ENCODE measurements around the gene PTGR2.
"Not testable (repeated sequence)": the region's sequence is repeated elsewhere in the genome, so short reads cannot be mapped to it uniquely, and the experiment has no call there.

The PTGR2 gene

GRCh38 chr14:73833530-73834260 lies 17.9 kb upstream of the PTGR2 start:
- peak; percentile 34 for DNase-seq (ENCODE audit: low spot score)

DNA sequence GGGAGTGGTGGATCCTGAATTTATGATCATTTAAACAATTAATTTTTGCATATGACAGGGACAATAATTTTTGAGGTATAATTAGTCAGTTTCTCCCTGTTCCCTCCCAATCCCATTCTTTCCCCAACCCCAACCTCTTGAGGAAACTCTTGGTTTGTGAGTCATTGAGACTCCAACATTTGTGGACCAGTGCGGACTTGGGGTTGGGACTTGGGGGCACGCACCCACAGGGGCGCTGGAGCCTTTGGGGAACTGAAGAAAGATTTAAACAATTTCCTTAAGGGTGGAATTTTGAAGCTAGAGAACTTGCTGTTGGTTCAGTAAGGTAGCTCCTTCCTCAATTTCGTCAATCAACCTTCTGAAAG lies 17.4 kb upstream of the PTGR2 start:
- no peak for DNase-seq (ENCODE audit: low spot score)

DNA sequence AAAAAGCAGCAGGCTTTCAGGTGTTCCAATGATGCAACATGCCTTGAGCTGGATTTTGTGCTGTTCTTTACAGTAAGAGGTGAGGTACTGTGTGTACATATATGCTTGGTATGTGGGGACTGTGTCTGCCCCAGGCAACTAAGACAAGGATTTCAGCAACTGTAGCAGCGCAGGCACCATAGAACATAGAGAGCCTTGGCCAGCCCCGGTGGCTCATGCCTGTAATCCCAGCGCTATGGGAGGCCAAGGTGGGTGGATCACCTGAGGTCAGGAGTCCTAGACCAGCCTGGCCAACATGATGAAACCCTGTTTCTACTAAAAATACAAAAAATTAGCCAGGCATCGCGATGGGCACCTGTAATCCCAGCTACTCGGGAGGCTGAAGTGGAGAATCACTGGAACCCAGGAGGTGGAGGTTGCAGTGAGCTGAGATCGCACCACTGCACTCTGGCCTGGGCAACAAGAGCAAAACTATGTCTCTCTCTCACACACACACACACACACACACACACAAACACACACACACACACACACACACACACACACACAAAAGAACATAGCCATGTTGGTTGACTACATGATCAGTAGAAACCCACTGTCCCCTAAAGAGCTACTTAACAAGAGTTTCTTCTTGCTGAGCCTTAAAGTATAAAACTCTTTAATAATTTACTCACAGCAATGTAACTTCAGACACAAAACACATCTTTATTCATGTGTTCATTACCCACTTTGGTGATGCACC lies 13.2 kb upstream of the PTGR2 start:
- not testable (repeated sequence) for DNase-seq (ENCODE audit: low spot score)

DNA sequence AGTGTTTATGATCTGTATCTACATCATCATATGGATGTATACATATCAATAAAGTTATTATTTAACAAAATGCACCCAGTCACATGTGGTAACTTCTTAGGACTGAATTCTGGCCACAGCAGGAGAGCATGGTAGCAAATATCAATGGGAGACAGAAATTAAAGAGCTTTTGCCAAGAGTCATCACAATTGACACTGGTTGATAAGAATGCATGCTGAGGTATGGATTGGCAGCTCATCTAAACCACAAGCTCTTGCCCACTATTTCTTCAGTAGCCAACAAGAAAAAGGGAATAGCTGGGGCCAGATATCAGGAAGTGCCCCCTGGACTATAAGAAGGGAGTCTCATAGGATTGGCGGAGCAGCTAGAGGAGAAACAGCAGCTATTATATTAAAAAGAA lies 9.4 kb upstream of the PTGR2 start:
- no peak for DNase-seq (ENCODE audit: low spot score)

DNA sequence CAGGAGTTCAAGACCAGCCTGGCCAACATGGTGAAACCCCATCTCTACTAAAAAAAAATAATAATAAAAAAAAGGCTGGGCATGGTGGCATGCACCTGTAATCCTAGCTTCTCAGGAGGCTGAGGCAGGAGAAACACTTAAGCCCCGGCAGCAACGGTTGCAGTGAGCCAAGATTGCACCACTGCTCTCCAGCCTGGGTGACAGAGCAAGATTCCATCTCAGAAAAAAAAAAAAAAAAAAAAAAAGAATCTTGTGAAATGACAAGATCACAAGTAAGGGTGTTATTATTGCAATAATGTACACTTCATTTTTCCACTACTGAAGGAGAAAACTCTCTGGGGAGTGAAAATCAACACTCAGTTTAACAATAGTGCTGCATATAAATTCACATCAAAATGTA lies 8.8 kb upstream of the PTGR2 start:
- DNase-seq (ENCODE audit: low spot score), result no peak

- no peak for DNase-seq (ENCODE audit: low spot score)
These were observed 8.3 kb upstream of the PTGR2 start for GRCh38 chr14:73843296-73843695.

DNA sequence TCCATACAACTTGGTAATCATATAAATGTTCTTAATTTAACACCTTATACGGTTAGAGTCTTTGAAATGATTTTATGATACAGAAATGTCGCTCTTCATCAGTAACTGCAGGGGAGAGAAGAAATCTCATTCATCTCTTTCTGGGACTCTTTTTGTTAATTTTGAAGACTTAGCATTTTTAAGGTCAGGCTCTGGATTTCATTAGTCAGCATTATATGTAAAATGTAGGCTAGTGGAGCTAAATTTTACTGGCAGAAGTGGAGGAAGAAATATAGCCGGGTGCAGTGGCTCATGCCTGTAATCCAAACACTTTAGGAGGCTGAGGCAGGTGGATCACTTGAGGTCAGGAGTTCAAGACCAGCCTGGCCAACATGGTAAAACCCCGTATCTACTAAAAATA lies 4.7 kb upstream of the PTGR2 start:
- no peak for DNase-seq (ENCODE audit: low spot score)

GRCh38 chr14:73851000-73851399 lies 631 bp upstream of the PTGR2 start:
- no peak for DNase-seq (ENCODE audit: low spot score)

DNA sequence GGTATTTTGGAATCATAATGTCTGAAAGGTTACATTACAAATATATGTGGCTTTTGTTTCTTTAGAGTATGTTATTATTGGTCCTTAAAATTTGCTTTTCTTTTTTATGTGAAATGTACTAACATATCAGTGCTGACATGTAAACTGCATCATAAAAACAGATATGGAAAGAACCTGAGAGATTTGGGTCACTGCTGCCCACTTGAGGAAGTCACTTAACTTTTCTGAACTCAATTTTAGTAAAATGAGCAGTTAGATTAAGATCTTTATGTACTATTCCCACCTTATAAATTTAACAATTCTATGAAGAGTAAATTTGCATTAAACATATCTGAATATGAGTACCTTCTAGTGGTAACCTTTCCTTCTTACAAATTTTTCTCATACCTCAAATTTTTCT lies 7.5 kb downstream of the PTGR2 start:
- no peak for DNase-seq (ENCODE audit: low spot score)

DNA sequence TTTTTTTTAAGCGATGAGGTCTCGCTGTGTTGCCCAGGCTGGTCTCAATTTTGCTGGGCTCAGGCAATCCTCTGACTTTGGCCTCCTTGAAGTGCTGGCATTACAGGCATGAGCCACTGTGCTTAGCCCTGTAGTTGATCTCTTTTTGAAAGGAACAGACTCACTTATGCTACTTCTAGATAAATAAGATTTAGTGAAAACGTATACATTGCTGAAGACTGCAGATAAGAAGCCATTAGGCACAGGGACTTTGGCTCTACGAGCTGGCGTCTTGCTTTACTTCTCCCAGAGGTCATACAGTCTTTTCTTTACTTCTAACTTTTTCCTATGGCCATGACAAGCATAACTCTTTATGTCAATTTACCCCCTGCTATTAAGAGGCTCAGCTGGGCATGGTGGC lies 9.4 kb downstream of the PTGR2 start:
- no peak for DNase-seq (ENCODE audit: low spot score)

GRCh38 chr14:73862480-73862879 lies 10.8 kb downstream of the PTGR2 start:
- DNase-seq (ENCODE audit: low spot score), result no peak

GRCh38 chr14:73863209-73863608 lies 11.6 kb downstream of the PTGR2 start:
- DNase-seq (ENCODE audit: low spot score), result no peak

- DNase-seq (ENCODE audit: low spot score), result no peak
These were observed 14.0 kb downstream of the PTGR2 start for GRCh38 chr14:73865534-73866113.

DNA sequence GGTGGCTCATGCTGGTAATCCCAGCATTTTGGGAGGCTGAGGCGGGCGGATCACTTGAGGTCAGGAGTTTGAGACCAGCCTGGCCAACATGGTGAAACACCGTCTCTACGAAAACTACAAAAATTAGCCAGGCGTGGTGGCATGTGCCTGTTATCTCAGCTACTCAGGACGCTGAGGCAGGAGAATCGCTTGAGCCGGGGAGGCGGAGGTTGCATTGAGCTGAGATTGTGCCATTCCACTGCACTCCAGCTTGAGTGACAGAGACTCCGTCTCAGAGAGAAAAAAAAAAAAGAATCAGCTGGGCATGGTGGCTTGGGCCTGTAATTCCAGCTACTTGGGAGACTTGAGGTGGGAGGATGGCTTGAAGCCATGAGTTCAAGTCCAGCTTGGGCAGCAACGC lies 18.1 kb downstream of the PTGR2 start:
- DNase-seq (ENCODE audit: low spot score), result not testable (repeated sequence)

DNA sequence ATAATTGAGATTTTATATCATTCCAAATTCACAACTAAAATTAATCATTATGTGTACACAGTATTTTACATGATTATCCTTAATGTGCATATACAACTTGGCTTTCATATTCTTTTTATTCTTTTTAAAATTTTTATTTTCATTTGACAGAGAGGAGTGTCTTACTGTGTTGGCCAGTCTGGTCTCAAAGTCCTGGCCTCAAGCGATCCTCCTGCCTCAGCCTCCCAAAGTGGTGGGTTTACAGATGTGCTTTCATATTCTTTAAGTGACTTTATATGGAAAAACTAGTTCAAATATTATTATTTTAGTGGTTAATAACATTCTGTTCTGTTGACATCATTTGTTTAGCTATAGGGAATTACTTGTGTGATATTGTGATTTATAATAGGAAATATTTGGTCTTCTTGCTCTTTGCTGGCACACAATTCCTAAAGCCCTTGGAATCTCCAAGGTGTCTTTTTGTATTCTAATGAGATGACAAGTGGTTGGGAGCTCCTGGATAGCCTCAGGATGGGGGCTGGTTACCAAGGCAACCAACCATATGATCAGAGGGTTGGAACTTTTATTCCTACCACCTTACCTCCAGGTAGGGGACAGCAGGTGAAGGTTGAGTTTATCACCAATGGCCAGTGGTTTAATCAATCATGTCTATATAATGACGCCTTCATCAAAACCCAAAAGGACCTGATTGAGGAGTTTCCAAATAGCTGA lies 19.0 kb downstream of the PTGR2 start:
- DNase-seq (ENCODE audit: low spot score), result no peak

DNA sequence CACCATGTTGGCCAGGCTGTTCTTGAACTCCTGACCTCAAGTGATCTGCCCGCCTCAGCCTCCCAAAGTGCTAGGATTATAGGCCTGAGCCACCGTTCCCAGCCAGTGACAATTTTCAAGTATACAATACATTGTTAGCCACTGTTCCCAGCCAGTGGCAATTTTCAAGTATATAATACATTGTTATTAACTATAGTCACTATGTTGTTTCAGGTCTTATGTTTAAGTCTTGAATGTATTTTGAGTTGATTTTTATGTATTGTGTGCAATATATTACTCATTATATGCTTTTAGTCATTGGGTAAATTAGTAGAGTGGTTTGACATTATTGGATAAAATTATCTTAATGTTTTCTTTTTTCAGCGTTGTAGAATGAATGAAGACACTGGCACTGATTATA lies 22.0 kb downstream of the PTGR2 start:
- DNase-seq (ENCODE audit: low spot score), result no peak

DNA sequence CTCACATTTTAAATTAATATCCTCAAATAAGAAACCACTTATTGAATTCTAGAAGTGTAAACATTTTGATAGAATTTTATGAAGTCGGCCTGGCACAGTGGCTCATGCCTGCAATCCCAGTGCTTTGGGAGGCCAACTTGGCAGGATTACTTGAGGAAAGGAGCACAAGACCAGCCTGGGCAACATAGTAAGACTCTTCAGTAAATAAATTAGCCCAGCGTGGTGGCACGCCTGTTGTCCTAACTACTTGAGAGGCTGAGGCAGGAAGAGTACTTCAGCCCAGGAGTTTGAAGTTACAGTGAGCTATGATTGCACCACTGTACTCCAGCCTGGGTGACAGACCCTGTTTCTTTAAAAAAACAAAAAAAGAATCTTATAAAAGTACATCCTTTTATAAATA lies 26.2 kb downstream of the PTGR2 start:
- no peak for DNase-seq (ENCODE audit: low spot score)

DNA sequence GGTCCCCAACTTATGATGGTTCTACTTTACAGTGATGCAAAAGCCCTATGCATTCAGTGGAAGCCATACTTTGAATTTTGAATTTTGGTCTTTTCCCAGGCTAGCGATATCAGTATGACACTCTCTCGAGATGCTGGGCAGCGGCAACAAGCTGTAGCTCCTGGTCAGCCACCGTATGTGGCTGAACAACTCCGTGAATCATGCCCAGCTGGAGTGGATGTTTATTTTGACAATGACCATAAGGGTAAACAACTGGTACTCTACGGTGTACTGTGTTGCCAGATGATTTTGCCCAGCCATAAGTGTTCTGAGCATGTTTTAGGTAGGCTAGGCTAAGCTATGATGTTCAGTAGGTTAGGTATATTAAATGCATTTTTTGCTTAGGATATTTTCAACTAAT lies 26.8 kb downstream of the PTGR2 start:
- DNase-seq (ENCODE audit: low spot score), result no peak

GRCh38 chr14:73879027-73879426 lies 27.4 kb downstream of the PTGR2 start:
- DNase-seq (ENCODE audit: low spot score), result no peak

GRCh38 chr14:73884438-73885190 lies 33.0 kb downstream of the PTGR2 start:
- no peak for DNase-seq (ENCODE audit: low spot score)

DNA sequence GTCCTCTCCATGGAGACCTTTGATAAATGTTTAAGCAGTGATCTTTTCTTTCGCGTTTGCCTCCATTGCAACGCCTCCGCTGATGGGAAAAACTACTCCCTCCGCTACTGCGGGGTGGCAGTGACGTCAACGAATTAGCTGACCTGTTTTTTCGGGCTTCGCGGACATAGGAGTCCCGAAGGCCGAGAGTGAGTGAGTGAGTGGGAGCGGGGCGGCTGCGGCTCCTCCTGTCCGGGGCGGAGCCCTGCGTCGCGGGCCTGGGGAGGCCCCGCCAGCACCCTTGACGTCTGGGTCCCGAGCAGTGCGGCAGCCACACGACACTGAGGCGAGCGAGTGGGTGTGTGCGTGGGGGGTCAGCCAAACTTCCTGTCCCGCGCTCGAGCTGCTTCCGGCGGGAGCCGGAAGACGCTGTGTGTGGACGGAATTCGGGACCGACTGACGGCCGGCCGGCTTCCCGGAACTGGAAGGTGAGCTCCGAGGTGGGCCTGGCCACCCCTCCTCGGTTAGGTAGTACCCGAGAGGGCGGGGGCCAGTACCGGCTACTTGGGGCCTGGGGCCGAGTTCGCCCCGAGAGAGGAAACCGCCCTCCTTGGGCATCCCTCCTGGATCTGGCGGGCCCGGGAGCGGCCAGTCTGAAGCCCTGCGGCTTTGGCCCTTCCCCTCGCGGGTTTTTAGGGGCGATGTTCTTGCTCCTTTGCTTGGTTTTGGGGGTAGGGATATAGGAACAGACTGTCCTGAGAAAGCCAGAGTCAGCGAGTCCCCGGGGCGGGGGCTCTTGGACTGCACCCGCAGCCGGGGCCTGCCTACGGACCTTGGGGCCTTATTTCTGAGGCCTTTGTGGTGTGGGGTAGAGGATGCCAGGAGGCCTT lies 35.1 kb downstream of the PTGR2 start, which contains the start of gene ZNF410:
TSS of gene ZNF410 (plus strand) at position 411 of the 869 bp plus-strand sequence. CDS start 5,317 bp downstream, outside the sequence.
- DNase-seq (ENCODE audit: low spot score), result peak; percentile 93
